SH-SY5Y (cell line): ENCODE results near the gene F2RL2.

Experiments
- GATA2 ChIP-seq: IDR thresholded peaks from 2 replicates; pipeline ENCODE4 v1.6.1; 2011; ENCODE audit warnings: mild to moderate bottlenecking, low read depth, low read length
- GATA3 ChIP-seq: IDR thresholded peaks from 2 replicates; pipeline ENCODE4 v1.6.1; 2011; ENCODE audit warnings: low read depth, mild to moderate bottlenecking, low read length, moderate library complexity

DNA sequence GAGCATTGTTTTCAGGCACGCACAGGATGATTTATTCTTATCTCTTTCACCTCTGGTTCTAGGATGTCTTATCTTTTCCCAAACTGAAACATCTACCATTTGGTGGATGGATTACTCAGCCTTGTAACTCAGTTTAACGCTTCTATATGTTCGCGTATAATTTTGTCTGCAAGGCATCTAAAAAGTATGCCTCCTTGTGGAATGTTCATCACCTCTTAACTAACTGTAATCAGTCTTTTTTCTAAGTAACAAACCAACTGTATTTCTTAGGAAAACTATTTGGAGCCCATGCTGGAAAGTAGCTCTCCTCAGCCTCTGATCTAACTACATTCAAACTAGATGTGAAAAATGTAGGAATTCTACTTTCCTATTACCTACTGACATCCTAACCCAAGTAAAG, 11.5 kb upstream of the F2RL2 start:
- TF ChIP-seq GATA2 (no peak), GATA3 (no peak)
